K562 (cell line): Measurements from ENCODE around the gene KL.

ENCODE experiments used
- CTCF ChIP-seq, 3 experiments: IDR thresholded peaks in 2 of 3; conservative IDR thresholded peaks in 1 of 3; 2 replicates each; pipeline ENCODE4 v1.5.1; 2011 to 2012; ENCODE audit warnings: low read length in 3 of 3, mild to moderate bottlenecking in 3 of 3, control low read depth in 2 of 3, improper control_type of control experiment in 1 of 3, inconsistent platforms in 1 of 3, low read depth in 1 of 3, mixed read lengths in 1 of 3, moderate library complexity in 1 of 3; ENCODE audit not compliant: insufficient read depth in 2 of 3
- EP300 ChIP-seq: IDR thresholded peaks from 2 replicates; pipeline ENCODE4 v1.6.1; 2012; ENCODE audit warnings: low read length, improper control_type of control experiment
- YY1 ChIP-seq, 3 experiments: IDR thresholded peaks; 2 replicates each; pipeline ENCODE4 v1.6.1; 2011; ENCODE audit warnings: low read length in 2 of 3, mild to moderate bottlenecking in 2 of 3, moderate library complexity in 2 of 3, borderline replicate concordance in 1 of 3, control low read depth in 1 of 3, low read depth in 1 of 3; ENCODE audit not compliant: insufficient read depth in 3 of 3, insufficient replicate concordance in 2 of 3, control insufficient read depth in 1 of 3, insufficient read length in 1 of 3; ENCODE audit errors: extremely low read depth in 1 of 3
- ZFP91 ChIP-seq: sonication (generic); formaldehyde crosslinking; IDR thresholded peaks from 2 replicates; pipeline ENCODE4 v1.8.0; 2022; ENCODE audit warnings: mild to moderate bottlenecking, missing genetic modification reagents
- ZNF830 ChIP-seq: fragments of 250-450 bp; sonication (Bioruptor Pico); IDR thresholded peaks from 2 replicates; pipeline ENCODE4 v1.5.0; 2021; ENCODE audit warnings: mild to moderate bottlenecking
- TF ChIP-seq, protein P1 (sequence below), 2 experiments: fragments of 450-650 bp; formaldehyde crosslinking in 1 of 2; IDR thresholded peaks; 2 replicates each; pipeline versions ENCODE4 v1.4.0 to v1.6.1; 2014 to 2020; ENCODE audit warnings: mild to moderate bottlenecking in 2 of 2, borderline replicate concordance in 1 of 2, low read depth in 1 of 2

GRCh38 chr13:33004511-33004910 lies 11.7 kb upstream of the KL start:
- no peak for TF ChIP-seq EP300
- no peak for TF ChIP-seq YY1 (IDR thresholded peaks at IDR 0.05; ENCODE audit: borderline replicate concordance in 1 of 3, control insufficient read depth in 1 of 3, extremely low read depth in 1 of 3, insufficient read depth in 3 of 3, insufficient read length in 1 of 3, insufficient replicate concordance in 2 of 3, low read depth in 1 of 3, low read length in 2 of 3)
- TF ChIP-seq ZFP91: no peak
- no peak for TF ChIP-seq ZNF830 (CRISPR knock-in tag)
- TF ChIP-seq, protein P1, sequence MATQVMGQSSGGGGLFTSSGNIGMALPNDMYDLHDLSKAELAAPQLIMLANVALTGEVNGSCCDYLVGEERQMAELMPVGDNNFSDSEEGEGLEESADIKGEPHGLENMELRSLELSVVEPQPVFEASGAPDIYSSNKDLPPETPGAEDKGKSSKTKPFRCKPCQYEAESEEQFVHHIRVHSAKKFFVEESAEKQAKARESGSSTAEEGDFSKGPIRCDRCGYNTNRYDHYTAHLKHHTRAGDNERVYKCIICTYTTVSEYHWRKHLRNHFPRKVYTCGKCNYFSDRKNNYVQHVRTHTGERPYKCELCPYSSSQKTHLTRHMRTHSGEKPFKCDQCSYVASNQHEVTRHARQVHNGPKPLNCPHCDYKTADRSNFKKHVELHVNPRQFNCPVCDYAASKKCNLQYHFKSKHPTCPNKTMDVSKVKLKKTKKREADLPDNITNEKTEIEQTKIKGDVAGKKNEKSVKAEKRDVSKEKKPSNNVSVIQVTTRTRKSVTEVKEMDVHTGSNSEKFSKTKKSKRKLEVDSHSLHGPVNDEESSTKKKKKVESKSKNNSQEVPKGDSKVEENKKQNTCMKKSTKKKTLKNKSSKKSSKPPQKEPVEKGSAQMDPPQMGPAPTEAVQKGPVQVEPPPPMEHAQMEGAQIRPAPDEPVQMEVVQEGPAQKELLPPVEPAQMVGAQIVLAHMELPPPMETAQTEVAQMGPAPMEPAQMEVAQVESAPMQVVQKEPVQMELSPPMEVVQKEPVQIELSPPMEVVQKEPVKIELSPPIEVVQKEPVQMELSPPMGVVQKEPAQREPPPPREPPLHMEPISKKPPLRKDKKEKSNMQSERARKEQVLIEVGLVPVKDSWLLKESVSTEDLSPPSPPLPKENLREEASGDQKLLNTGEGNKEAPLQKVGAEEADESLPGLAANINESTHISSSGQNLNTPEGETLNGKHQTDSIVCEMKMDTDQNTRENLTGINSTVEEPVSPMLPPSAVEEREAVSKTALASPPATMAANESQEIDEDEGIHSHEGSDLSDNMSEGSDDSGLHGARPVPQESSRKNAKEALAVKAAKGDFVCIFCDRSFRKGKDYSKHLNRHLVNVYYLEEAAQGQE (IDR thresholded peaks at IDR 0.05; ENCODE audit: borderline replicate concordance): no peak
- TF ChIP-seq, protein P1 (CRISPR knock-in tag; IDR thresholded peaks at IDR 0.05; ENCODE audit: low read depth): no peak
- TF ChIP-seq CTCF (IDR thresholded peaks at IDR 0.05 in 2 of 3, conservative IDR thresholded peaks at IDR 0.05 in 1 of 3; ENCODE audit: insufficient read depth in 2 of 3, low read depth in 1 of 3, low read length in 3 of 3): no peak
